Posterior cingulate gyrus (tissue), 11 donors: Measurements from ENCODE around the gene CCDC85C.
"Not testable (repeated sequence)": the region's sequence is repeated elsewhere in the genome, so short reads cannot be mapped to it uniquely, and the experiment has no call there.

Experiments used
- DNase-seq, 10 donors: peaks; one replicate each; pipeline versions ENCODE4 v3.0.0 to v3.0.0-alpha.2; 2020 to 2021; ENCODE audit warnings: mixed read lengths in 3 of 10
- intact Hi-C: fragments of 100-400 bp; cut with DNase I; formaldehyde crosslinking; loops from one replicate; pipeline ENCODE4 v1.15.1; 2023

The CCDC85C gene

GRCh38 chr14:99603471-99604277, at the start of gene CCDC85C:
Gene CCDC85C, minus strand, starts transcription at chr14:99604207. Its CDS starts 248 bp downstream, at chr14:99603959.
- intact Hi-C loops = no loop called here
- no peak for DNase-seq

- peak in 1 of 10 donors; percentile 58 for DNase-seq
- intact Hi-C loops = no loop called here
These were observed 48.1 kb upstream of the CCDC85C start for GRCh38 chr14:99651953-99652746.

- peak in 1 of 10 donors; percentile 36 for DNase-seq
- intact Hi-C loops = no loop called here
These were observed 46.2 kb upstream of the CCDC85C start for GRCh38 chr14:99650189-99650588.

GRCh38 chr14:99649643-99650042, 45.6 kb upstream of the CCDC85C start:
- DNase-seq = peak in 1 of 10 donors; percentile 62
- intact Hi-C loops = no loop called here

GRCh38 chr14:99649219-99649618, 45.2 kb upstream of the CCDC85C start:
- intact Hi-C loops = no loop called here
- no peak for DNase-seq

- intact Hi-C loops = no loop called here
- no peak for DNase-seq
These were observed 44.2 kb upstream of the CCDC85C start for GRCh38 chr14:99648027-99648784.

- intact Hi-C loops = no loop called here
- no peak for DNase-seq
These were observed 43.4 kb upstream of the CCDC85C start for GRCh38 chr14:99647411-99647810.

GRCh38 chr14:99645545-99646505, 41.8 kb upstream of the CCDC85C start:
- no peak for DNase-seq
- intact Hi-C loops = no loop called here

- no peak for DNase-seq
- intact Hi-C loops = no loop called here
These were observed 40.9 kb upstream of the CCDC85C start, which contains the start of gene HHIPL1 for GRCh38 chr14:99644723-99645544. Gene HHIPL1, plus strand, starts transcription at chr14:99645129. Its CDS starts 79 bp downstream, at chr14:99645208.

GRCh38 chr14:99644035-99644587, 40.1 kb upstream of the CCDC85C start:
- intact Hi-C loops = no loop called here
- no peak for DNase-seq

- DNase-seq = no peak
These were observed 39.3 kb upstream of the CCDC85C start for GRCh38 chr14:99643343-99643742.

GRCh38 chr14:99642771-99643170, 38.8 kb upstream of the CCDC85C start:
- intact Hi-C loops, DNase-seq: not testable (repeated sequence)

More at GRCh38 chr14:99643343-99643742, 39.3 kb upstream of the CCDC85C start:
- intact Hi-C loops = no loop called here

GRCh38 chr14:99637624-99638023, 33.6 kb upstream of the CCDC85C start:
- no peak for DNase-seq
- intact Hi-C loops = no loop called here

- peak in 1 of 10 donors; percentile 26 for DNase-seq
- intact Hi-C loops = no loop called here
These were observed 32.5 kb upstream of the CCDC85C start for GRCh38 chr14:99636487-99636886.

GRCh38 chr14:99635116-99635515, 31.1 kb upstream of the CCDC85C start:
- intact Hi-C loops = no loop called here
- no peak for DNase-seq

- intact Hi-C loops = no loop called here
These were observed 30.4 kb upstream of the CCDC85C start for GRCh38 chr14:99634443-99634842.

GRCh38 chr14:99633918-99634317, 29.9 kb upstream of the CCDC85C start:
- intact Hi-C loops = no loop called here

More at GRCh38 chr14:99634443-99634842, 30.4 kb upstream of the CCDC85C start:
- no peak for DNase-seq

GRCh38 chr14:99633141-99633540, 29.1 kb upstream of the CCDC85C start:
- DNase-seq = no peak
- intact Hi-C loops = no loop called here

More at GRCh38 chr14:99633918-99634317, 29.9 kb upstream of the CCDC85C start:
- no peak for DNase-seq
